ENCODE data around the gene VCL. TPM values are rescaled to one million over a fixed set of nuclear protein-coding genes. Genes with fewer than 3 reads are reported as not detected.

VCL gene
- total RNA-seq, 2 donors from 2014 or later = 97.2 to 285 TPM

GRCh38 chr10:74092372-74092771 lies 94.5 kb downstream of the VCL start:
- H3K4me1 ChIP-seq (replicated peaks) = no peaks in the 10 kb centered on the region
- no peak for DNase-seq (ENCODE audit: low spot score)
- H3K9me3 ChIP-seq = no peaks in the 10 kb centered on the region
- no peak overlapping the region for H3K4me3 ChIP-seq
- intact Hi-C loops (cut with DNase I) = no loop called here
- H3K27ac ChIP-seq = no peak overlapping the region
- 82% methylated on average over 3 of the region's 3 CpGs for WGBS
- H3K36me3 ChIP-seq = peaks cover 0 to 4% of the 10 kb centered on the region in 2 donors
- H3K27me3 ChIP-seq (replicated peaks; ENCODE audit: insufficient read depth) = no peaks in the 10 kb centered on the region
- TF ChIP-seq POLR2AphosphoS5 (IDR thresholded peaks at IDR 0.05) (no peak), POLR2A (IDR thresholded peaks at IDR 0.05) (no peak), CTCF (IDR thresholded peaks at IDR 0.05) (no peak)

- no peak for DNase-seq (ENCODE audit: low spot score)
- Histone ChIP-seq H3K4me1 (replicated peaks) (no peaks in the 10 kb centered on the region), H3K4me3 (no peak overlapping the region), H3K9me3 (no peaks in the 10 kb centered on the region), H3K27me3 (replicated peaks; ENCODE audit: insufficient read depth) (no peaks in the 10 kb centered on the region), H3K27ac (no peak overlapping the region), H3K36me3 (peaks cover 0 to 4% of the 10 kb centered on the region in 2 donors)
- 95% methylated on average over 4 of the region's 4 CpGs for WGBS
- no peak for TF ChIP-seq CTCF (IDR thresholded peaks at IDR 0.05)
- TF ChIP-seq POLR2A (IDR thresholded peaks at IDR 0.05) = no peak
- TF ChIP-seq POLR2AphosphoS5 (IDR thresholded peaks at IDR 0.05) = no peak
- intact Hi-C loops (cut with DNase I) = no loop called here
These were observed 95.7 kb downstream of the VCL start for GRCh38 chr10:74093530-74094164.

GRCh38 chr10:74094231-74094630 lies 96.3 kb downstream of the VCL start:
- no peak overlapping the region for H3K27ac ChIP-seq
- intact Hi-C loops (cut with DNase I) = no loop called here
- DNase-seq (ENCODE audit: low spot score) = no peak
- no peak overlapping the region for H3K4me3 ChIP-seq
- TF ChIP-seq CTCF (IDR thresholded peaks at IDR 0.05) (no peak), POLR2AphosphoS5 (IDR thresholded peaks at IDR 0.05) (no peak), POLR2A (IDR thresholded peaks at IDR 0.05) (no peak)
- H3K9me3 ChIP-seq = no peaks in the 10 kb centered on the region
- H3K4me1 ChIP-seq (replicated peaks) = no peaks in the 10 kb centered on the region
- H3K36me3 ChIP-seq = peaks cover 0 to 4% of the 10 kb centered on the region in 2 donors
- 95% methylated on average over 7 of the region's 7 CpGs for WGBS
- no peaks in the 10 kb centered on the region for H3K27me3 ChIP-seq (replicated peaks; ENCODE audit: insufficient read depth)

GRCh38 chr10:74096777-74097176 lies 98.9 kb downstream of the VCL start:
- intact Hi-C loops (cut with DNase I) = no loop called here
- no peak for DNase-seq (ENCODE audit: low spot score)
- Histone ChIP-seq H3K36me3 (peaks cover 0 to 4% of the 10 kb centered on the region in 2 donors), H3K4me3 (no peak overlapping the region), H3K9me3 (no peaks in the 10 kb centered on the region), H3K4me1 (replicated peaks) (no peaks in the 10 kb centered on the region), H3K27ac (no peak overlapping the region), H3K27me3 (replicated peaks; ENCODE audit: insufficient read depth) (no peaks in the 10 kb centered on the region)
- 77% methylated on average over 2 of the region's 2 CpGs for WGBS
- TF ChIP-seq POLR2AphosphoS5 (IDR thresholded peaks at IDR 0.05) (no peak), POLR2A (IDR thresholded peaks at IDR 0.05) (no peak), CTCF (IDR thresholded peaks at IDR 0.05) (no peak)

- 63% methylated on average over 9 of the region's 9 CpGs for WGBS
- TF ChIP-seq POLR2A (IDR thresholded peaks at IDR 0.05) (no peak), CTCF (IDR thresholded peaks at IDR 0.05) (no peak), POLR2AphosphoS5 (IDR thresholded peaks at IDR 0.05) (no peak)
- no peaks in the 10 kb centered on the region for H3K27me3 ChIP-seq (replicated peaks; ENCODE audit: insufficient read depth)
- no peak overlapping the region for H3K27ac ChIP-seq
- no peaks in the 10 kb centered on the region for H3K9me3 ChIP-seq
- H3K4me1 ChIP-seq (replicated peaks) = no peaks in the 10 kb centered on the region
- intact Hi-C loops (cut with DNase I) = no loop called here
- DNase-seq (ENCODE audit: low spot score) = no peak
- H3K4me3 ChIP-seq = no peak overlapping the region
- H3K36me3 ChIP-seq = peaks cover 4% of the 10 kb centered on the region in 2 donors
These were observed 99.9 kb downstream of the VCL start for GRCh38 chr10:74097776-74098175.
